GM04503 (cell line): ENCODE measurements around the gene UNC119.

ENCODE experiments used
- DNase-seq: peaks from one replicate; pipeline ENCODE4 v3.0.0-alpha.2; 2012; ENCODE audit warnings: low read depth

The UNC119 gene

DNA sequence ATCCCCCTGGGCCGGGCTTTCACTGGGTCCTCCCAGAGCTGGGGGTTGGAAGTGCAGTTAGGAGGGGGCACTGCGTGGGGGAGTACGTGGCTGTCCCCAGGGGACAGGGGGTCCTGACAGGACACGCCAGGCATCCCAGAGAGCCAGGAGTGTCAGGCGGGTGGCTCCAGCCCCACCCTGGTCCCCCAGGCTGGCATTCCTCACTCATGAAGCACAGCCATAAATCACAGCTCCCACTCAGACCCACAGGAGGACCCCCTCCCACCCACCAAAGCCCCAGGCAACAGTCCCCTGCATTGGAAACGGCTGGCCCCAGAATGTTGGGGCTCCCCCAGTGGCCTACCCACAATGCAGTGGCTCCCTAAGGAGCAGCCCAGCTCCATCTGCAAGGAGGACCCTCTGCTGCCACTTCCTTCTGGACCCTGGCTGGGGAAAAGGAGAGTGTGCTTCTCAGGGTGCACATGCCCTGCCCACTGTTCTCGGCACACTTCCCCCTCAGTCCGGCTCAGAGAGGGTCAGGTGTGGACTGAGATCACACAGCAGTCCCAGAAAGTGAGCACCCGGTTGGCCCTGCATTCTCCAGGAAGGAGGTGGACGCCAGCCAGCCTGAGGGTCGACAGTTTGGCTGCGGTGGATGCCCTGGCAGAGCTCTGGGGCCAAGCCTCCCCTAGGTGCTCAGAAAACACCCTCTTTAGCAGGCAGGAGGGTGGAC, 53.6 kb downstream of the UNC119 start:
- no peak for DNase-seq

GRCh38 chr17:28497931-28498330, 54.5 kb downstream of the UNC119 start:
- DNase-seq: no peak
